H1 (cell line): Measurements from ENCODE around the gene ARMH4. TPM values are rescaled to one million over a fixed set of nuclear protein-coding genes. Genes with fewer than 3 reads are reported as not detected.

Experiments
- PHF8 ChIP-seq: fragments of 200-600 bp; sonication (generic); conservative IDR thresholded peaks from 2 replicates; pipeline ENCODE4 v1.7.1; 2012; ENCODE audit warnings: low read depth, mild to moderate bottlenecking, inconsistent platforms, low read length, moderate library complexity
- RAD21 ChIP-seq, 2 experiments: IDR thresholded peaks in 1 of 2; conservative IDR thresholded peaks in 1 of 2; 2 replicates each; pipeline ENCODE4 v1.6.1; 2011; ENCODE audit warnings: low read depth in 2 of 2, low read length in 2 of 2, improper control_type of control experiment in 1 of 2, inconsistent platforms in 1 of 2, mild to moderate bottlenecking in 1 of 2, moderate library complexity in 1 of 2
- SIN3A ChIP-seq, 2 experiments: IDR thresholded peaks in 1 of 2; conservative IDR thresholded peaks in 1 of 2; 2 replicates each; pipeline ENCODE4 v1.6.1; 2011 to 2012; ENCODE audit warnings: low read length in 2 of 2, improper control_type of control experiment in 1 of 2, low read depth in 1 of 2, mild to moderate bottlenecking in 1 of 2
- SP1 ChIP-seq: IDR thresholded peaks from 2 replicates; pipeline ENCODE4 v1.6.1; 2011; ENCODE audit warnings: low read depth, low read length
- TCF12 ChIP-seq: IDR thresholded peaks from 2 replicates; pipeline ENCODE4 v1.6.1; 2011; ENCODE audit warnings: low read depth, mild to moderate bottlenecking, low read length
- polyA plus RNA-seq, 7 experiments: library from polyadenylated mRNA; depleted of rRNA in 3 of 7; stranded (reverse) in 5 of 7; unstranded in 2 of 7; fragments of >200 nt in 5 of 7; fragments of 200-250 nt in 2 of 7; gene quantifications; 1 replicate in 5 of 7; 2 replicates in 1 of 7; 4 replicates in 1 of 7; pipeline versions ENCODE4 v1.2.1 to v1.2.3, GENCODE V29; 2011 to 2013; ENCODE audit warnings: missing spikeins in 2 of 7, mixed read lengths in 2 of 7
- total RNA-seq: library from RNA; stranded (reverse); fragmentation: NEBNext Ultra II Directional; extraction: Animal tissue kit (Norgen Biotek cat#: 25700); gene quantifications from 2 replicates; pipeline ENCODE4 v1.2.1, GENCODE V29; 2021

Gene ARMH4
- total and polyA plus RNA-seq, 2 of the 8 experiments (the other 6 are each of a cell fraction or from before 2014, with no cell fraction given) = 7.1 to 25.4 TPM

- TF ChIP-seq SIN3A (conservative IDR thresholded peaks at IDR 0.05 in 1 of 2, IDR thresholded peaks at IDR 0.05 in 1 of 2; ENCODE audit: low read depth in 1 of 2, low read length in 2 of 2) (no peak), SP1 (no peak), PHF8 (no peak), TCF12 (no peak), RAD21 (IDR thresholded peaks at IDR 0.05 in 1 of 2, conservative IDR thresholded peaks at IDR 0.05 in 1 of 2; ENCODE audit: low read depth in 2 of 2, low read length in 2 of 2) (no peak)
- TF ChIP-seq, all 59 proteins: peak for 0
Observed at GRCh38 chr14:57982804-57983634, 169.0 kb downstream of the ARMH4 start (continued).
